Measurements from ENCODE around the gene KCNJ16. TPM values are rescaled to one million over a fixed set of nuclear protein-coding genes. Genes with fewer than 3 reads are reported as not detected.

The KCNJ16 gene
- polyA plus RNA-seq, 1 experiment: not detected

DNA sequence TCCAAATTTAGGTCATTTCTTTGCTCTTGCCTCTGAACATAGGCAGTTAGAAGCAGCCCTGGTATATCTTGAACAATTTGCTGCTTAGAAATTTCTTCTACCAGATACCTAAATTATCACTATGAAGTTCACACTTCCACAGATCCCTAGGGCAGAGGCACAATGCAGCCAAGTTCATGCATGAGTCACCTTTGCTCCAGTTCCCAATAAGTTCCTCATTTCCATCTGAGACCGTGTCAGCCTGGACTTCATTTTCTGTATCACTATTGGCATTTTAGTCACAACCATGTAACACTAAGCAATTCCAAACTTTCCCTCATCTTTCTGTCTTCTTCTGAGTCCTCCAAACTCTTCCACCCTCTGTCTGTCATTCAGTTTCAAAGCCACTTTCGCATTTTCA is 45.0 kb downstream of the KCNJ16 start:
- Histone ChIP-seq H3K27me3 (ENCODE audit: control insufficient read depth, insufficient read depth, low read length) (no peaks in the 10 kb centered on the region), H3K4me3 (ENCODE audit: low read depth, low read length) (no peak overlapping the region), H3K27ac (ENCODE audit: low read depth, low read length) (no peak overlapping the region), H3K9me3 (ENCODE audit: control insufficient read depth, insufficient read depth, low read length) (no peaks in the 10 kb centered on the region; the same call in 1 of the 2 replicates)
- TF ChIP-seq, protein P1, sequence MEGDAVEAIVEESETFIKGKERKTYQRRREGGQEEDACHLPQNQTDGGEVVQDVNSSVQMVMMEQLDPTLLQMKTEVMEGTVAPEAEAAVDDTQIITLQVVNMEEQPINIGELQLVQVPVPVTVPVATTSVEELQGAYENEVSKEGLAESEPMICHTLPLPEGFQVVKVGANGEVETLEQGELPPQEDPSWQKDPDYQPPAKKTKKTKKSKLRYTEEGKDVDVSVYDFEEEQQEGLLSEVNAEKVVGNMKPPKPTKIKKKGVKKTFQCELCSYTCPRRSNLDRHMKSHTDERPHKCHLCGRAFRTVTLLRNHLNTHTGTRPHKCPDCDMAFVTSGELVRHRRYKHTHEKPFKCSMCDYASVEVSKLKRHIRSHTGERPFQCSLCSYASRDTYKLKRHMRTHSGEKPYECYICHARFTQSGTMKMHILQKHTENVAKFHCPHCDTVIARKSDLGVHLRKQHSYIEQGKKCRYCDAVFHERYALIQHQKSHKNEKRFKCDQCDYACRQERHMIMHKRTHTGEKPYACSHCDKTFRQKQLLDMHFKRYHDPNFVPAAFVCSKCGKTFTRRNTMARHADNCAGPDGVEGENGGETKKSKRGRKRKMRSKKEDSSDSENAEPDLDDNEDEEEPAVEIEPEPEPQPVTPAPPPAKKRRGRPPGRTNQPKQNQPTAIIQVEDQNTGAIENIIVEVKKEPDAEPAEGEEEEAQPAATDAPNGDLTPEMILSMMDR (IDR thresholded peaks at IDR 0.05; ENCODE audit: low read depth, low read length): no peak
- ChIA-PET CTCF (no interaction called here), POLR2A (no interaction called here)
- DNase-seq (ENCODE audit: low read depth, low spot score): no peak

DNA sequence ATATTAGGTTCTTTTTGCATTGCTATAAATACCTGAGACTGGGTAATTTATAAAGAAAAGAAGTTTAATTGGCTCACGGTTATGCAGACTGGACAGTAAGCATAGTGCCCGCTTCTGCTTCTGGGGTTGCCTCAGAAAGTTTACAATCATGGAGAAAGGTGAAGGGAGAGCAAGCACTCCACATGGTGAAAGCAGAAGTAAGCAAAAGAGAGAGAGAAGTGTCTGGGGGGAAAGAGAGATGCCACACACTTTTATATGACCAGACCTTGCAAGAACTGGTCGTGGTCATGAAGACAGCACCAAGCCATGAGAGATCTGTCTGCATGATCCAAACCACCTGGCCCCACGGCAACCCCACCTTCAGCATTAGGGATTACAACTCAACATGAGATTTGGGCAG is 45.4 kb downstream of the KCNJ16 start:
- Histone ChIP-seq H3K9me3 (ENCODE audit: control insufficient read depth, insufficient read depth, low read length) (no peaks in the 10 kb centered on the region; the same call in 1 of the 2 replicates), H3K27ac (ENCODE audit: low read depth, low read length) (no peak overlapping the region), H3K4me3 (ENCODE audit: low read depth, low read length) (no peak overlapping the region), H3K27me3 (ENCODE audit: control insufficient read depth, insufficient read depth, low read length) (no peaks in the 10 kb centered on the region)
- POLR2A ChIA-PET: no interaction called here
- TF ChIP-seq, protein P1 (IDR thresholded peaks at IDR 0.05; ENCODE audit: low read depth, low read length): no peak
- CTCF ChIA-PET: no interaction called here
- DNase-seq (ENCODE audit: low read depth, low spot score): no peak

DNA sequence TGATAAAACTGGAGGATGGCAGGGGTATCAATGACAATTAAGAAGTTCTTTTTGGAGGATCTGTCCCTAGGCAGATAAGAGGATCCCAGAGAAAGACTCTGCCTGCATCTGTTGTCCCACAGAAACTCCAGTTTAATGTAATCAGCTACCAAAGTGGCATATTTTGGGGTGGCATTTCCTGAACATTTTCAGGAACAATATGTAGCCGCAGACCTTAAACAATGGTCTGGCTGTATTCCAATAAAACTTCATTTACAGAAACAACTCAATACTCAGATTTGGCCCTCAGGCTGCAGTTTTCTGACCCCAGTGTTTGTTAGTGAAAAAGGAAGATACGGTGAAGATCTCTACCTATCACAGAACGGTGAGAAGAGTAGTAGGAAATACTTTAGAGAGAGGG is 46.1 kb downstream of the KCNJ16 start:
- H3K27me3 ChIP-seq (ENCODE audit: control insufficient read depth, insufficient read depth, low read length): no peaks in the 10 kb centered on the region
- H3K9me3 ChIP-seq (ENCODE audit: control insufficient read depth, insufficient read depth, low read length): no peaks in the 10 kb centered on the region; the same call in 1 of the 2 replicates
- POLR2A ChIA-PET: no interaction called here
- TF ChIP-seq, protein P1 (IDR thresholded peaks at IDR 0.05; ENCODE audit: low read depth, low read length): no peak
- H3K27ac ChIP-seq (ENCODE audit: low read depth, low read length): no peak overlapping the region
- CTCF ChIA-PET: no interaction called here
- no peak for DNase-seq (ENCODE audit: low read depth, low spot score)
- no peak overlapping the region for H3K4me3 ChIP-seq (ENCODE audit: low read depth, low read length)

DNA sequence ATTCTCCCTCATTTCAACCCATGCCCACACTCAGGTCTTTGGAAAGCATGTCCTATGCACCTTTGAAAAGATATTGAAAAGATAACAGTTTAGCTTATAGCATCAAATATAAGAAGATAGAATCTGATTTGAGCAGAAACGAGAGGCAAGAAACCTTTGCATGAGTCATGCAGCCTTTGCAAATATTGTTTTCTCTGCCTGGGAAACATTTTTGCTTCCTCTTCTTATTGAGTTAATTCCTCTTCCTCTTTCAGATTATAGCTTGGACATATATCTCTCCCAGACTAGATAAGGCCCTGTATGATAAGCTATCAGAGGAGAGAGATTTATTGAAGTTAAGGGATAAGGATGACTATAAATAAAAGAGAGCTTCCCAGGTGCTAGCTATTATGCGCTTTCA is 48.2 kb downstream of the KCNJ16 start:
- Histone ChIP-seq H3K27ac (ENCODE audit: low read depth, low read length) (no peak overlapping the region), H3K4me3 (ENCODE audit: low read depth, low read length) (no peak overlapping the region), H3K27me3 (ENCODE audit: control insufficient read depth, insufficient read depth, low read length) (no peaks in the 10 kb centered on the region), H3K9me3 (ENCODE audit: control insufficient read depth, insufficient read depth, low read length) (no peaks in the 10 kb centered on the region; the same call in 1 of the 2 replicates)
- ChIA-PET POLR2A (no interaction called here), CTCF (no interaction called here)
- TF ChIP-seq, protein P1 (IDR thresholded peaks at IDR 0.05; ENCODE audit: low read depth, low read length): no peak
- no peak for DNase-seq (ENCODE audit: low read depth, low spot score)

DNA sequence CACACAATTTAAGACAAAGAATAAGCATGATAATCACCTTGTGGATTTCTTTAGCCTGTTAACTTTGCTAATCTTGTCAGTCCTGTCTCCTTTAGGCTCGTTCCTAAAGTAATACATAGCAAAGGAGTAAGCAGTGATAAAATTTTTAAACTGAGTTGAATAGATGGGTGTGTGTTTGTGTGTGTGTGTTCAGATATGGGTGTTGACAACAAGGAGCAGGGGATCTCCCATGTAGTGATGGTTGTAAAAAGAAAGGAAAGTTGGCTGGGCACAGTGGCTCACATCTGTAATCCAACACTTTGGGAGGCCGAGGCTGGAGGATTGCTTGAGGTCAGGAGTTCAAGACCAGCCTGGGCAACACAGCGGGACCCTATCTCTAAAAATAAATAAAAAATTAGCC is 49.7 kb downstream of the KCNJ16 start:
- no peak overlapping the region for H3K27ac ChIP-seq (ENCODE audit: low read depth, low read length)
- no peak overlapping the region for H3K4me3 ChIP-seq (ENCODE audit: low read depth, low read length)
- no peaks in the 10 kb centered on the region for H3K27me3 ChIP-seq (ENCODE audit: control insufficient read depth, insufficient read depth, low read length)
- CTCF ChIA-PET: no interaction called here
- H3K9me3 ChIP-seq (ENCODE audit: control insufficient read depth, insufficient read depth, low read length): no peaks in the 10 kb centered on the region; the same call in 1 of the 2 replicates
- TF ChIP-seq, protein P1 (IDR thresholded peaks at IDR 0.05; ENCODE audit: low read depth, low read length): no peak
- no peak for DNase-seq (ENCODE audit: low read depth, low spot score)
- POLR2A ChIA-PET: no interaction called here
